ENCODE measurements around the gene GATD1. TPM values are rescaled to one million over a fixed set of nuclear protein-coding genes. Genes with fewer than 3 reads are reported as not detected.

GATD1 gene
- total and polyA plus RNA-seq, 10 of the 15 experiments (the other 5 are each of a cell fraction or from before 2014, with no cell fraction given), result 1.2 to 92.6 (median 22.3) TPM

DNA sequence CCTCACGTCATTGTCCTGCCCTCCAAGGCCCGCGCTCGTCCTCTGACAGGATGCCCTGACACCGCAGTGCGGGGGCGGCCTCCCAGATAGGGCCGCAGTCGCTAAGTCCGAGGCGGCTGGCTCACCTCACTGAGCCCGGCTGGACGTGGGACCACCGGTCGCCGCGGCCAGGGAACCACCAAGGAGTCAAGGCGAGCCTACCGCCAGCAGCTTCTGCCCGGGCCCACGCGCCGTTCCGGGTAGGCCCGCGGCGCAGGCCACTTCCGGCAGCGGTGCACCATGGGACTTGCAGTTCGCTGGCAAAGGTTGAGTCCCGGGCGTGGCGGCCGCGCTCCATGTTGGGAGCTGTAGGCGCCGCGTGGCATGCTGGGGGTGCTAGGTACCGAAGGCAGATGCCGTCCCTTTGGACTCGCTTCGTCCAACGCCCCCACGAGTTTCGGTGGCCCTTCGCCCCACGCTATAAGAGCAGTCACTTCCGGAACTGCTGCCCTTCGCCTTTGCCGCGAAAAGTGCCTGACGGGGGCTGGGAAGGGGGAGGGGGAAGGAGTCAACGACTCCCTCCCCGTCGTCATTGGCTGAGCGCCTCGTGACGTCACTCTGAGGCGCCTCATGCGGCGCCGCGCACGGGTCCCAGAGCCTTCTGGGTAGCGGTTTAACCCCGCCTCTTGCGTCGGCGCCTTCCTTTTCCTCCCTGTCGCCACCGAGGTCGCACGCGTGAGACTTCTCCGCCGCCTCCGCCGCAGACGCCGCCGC is 32.2 kb upstream of the GATD1 start, which contains the start of gene RPLP2 (continued):
- TF ChIP-seq, protein P1, sequence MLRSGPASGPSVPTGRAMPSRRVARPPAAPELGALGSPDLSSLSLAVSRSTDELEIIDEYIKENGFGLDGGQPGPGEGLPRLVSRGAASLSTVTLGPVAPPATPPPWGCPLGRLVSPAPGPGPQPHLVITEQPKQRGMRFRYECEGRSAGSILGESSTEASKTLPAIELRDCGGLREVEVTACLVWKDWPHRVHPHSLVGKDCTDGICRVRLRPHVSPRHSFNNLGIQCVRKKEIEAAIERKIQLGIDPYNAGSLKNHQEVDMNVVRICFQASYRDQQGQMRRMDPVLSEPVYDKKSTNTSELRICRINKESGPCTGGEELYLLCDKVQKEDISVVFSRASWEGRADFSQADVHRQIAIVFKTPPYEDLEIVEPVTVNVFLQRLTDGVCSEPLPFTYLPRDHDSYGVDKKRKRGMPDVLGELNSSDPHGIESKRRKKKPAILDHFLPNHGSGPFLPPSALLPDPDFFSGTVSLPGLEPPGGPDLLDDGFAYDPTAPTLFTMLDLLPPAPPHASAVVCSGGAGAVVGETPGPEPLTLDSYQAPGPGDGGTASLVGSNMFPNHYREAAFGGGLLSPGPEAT (IDR thresholded peaks at IDR 0.05; ENCODE audit: low read depth), result peak; percentile 86
- TF ChIP-seq MTA3 (IDR thresholded peaks at IDR 0.05; ENCODE audit: borderline replicate concordance, low read length), result no peak
- peak; percentile 99 for TF ChIP-seq CREB1 (IDR thresholded peaks at IDR 0.05; ENCODE audit: low read depth)
- no peak for TF ChIP-seq JUNB (IDR thresholded peaks at IDR 0.05)
- TF ChIP-seq, protein P2, sequence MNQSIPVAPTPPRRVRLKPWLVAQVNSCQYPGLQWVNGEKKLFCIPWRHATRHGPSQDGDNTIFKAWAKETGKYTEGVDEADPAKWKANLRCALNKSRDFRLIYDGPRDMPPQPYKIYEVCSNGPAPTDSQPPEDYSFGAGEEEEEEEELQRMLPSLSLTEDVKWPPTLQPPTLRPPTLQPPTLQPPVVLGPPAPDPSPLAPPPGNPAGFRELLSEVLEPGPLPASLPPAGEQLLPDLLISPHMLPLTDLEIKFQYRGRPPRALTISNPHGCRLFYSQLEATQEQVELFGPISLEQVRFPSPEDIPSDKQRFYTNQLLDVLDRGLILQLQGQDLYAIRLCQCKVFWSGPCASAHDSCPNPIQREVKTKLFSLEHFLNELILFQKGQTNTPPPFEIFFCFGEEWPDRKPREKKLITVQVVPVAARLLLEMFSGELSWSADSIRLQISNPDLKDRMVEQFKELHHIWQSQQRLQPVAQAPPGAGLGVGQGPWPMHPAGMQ (IDR thresholded peaks at IDR 0.05; ENCODE audit: borderline replicate concordance), result no peak
- TF ChIP-seq BHLHE40 (IDR thresholded peaks at IDR 0.05; ENCODE audit: borderline replicate concordance in 1 of 2, low read depth in 2 of 2, low read length in 1 of 2), result peak; percentile 90 to 95
- TF ChIP-seq TAF1 (IDR thresholded peaks at IDR 0.05; ENCODE audit: borderline replicate concordance, low read depth, low read length), result peak; percentile 97
- TF ChIP-seq BRCA1 (IDR thresholded peaks at IDR 0.05; ENCODE audit: low read depth, low read length), result peak; percentile 39
- TF ChIP-seq HDAC6 (IDR thresholded peaks at IDR 0.05; ENCODE audit: unreplicated experiment), result no peak
- TF ChIP-seq, protein P3, sequence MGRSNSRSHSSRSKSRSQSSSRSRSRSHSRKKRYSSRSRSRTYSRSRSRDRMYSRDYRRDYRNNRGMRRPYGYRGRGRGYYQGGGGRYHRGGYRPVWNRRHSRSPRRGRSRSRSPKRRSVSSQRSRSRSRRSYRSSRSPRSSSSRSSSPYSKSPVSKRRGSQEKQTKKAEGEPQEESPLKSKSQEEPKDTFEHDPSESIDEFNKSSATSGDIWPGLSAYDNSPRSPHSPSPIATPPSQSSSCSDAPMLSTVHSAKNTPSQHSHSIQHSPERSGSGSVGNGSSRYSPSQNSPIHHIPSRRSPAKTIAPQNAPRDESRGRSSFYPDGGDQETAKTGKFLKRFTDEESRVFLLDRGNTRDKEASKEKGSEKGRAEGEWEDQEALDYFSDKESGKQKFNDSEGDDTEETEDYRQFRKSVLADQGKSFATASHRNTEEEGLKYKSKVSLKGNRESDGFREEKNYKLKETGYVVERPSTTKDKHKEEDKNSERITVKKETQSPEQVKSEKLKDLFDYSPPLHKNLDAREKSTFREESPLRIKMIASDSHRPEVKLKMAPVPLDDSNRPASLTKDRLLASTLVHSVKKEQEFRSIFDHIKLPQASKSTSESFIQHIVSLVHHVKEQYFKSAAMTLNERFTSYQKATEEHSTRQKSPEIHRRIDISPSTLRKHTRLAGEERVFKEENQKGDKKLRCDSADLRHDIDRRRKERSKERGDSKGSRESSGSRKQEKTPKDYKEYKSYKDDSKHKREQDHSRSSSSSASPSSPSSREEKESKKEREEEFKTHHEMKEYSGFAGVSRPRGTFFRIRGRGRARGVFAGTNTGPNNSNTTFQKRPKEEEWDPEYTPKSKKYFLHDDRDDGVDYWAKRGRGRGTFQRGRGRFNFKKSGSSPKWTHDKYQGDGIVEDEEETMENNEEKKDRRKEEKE (IDR thresholded peaks at IDR 0.05), result no peak
- TF ChIP-seq JUND (IDR thresholded peaks at IDR 0.05; ENCODE audit: low read depth, low read length), result peak; percentile 53; the same call in 1 of the 2 replicates
- TF ChIP-seq POLR2A (IDR thresholded peaks at IDR 0.05; ENCODE audit: low read depth, low read length), result peak; percentile 89
- no peak for TF ChIP-seq ZSCAN29 (IDR thresholded peaks at IDR 0.05)
- TF ChIP-seq SREBF1 (IDR thresholded peaks at IDR 0.05; ENCODE audit: low read length), result peak; percentile 29
- TF ChIP-seq, protein P4, sequence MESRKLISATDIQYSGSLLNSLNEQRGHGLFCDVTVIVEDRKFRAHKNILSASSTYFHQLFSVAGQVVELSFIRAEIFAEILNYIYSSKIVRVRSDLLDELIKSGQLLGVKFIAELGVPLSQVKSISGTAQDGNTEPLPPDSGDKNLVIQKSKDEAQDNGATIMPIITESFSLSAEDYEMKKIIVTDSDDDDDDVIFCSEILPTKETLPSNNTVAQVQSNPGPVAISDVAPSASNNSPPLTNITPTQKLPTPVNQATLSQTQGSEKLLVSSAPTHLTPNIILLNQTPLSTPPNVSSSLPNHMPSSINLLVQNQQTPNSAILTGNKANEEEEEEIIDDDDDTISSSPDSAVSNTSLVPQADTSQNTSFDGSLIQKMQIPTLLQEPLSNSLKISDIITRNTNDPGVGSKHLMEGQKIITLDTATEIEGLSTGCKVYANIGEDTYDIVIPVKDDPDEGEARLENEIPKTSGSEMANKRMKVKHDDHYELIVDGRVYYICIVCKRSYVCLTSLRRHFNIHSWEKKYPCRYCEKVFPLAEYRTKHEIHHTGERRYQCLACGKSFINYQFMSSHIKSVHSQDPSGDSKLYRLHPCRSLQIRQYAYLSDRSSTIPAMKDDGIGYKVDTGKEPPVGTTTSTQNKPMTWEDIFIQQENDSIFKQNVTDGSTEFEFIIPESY (IDR thresholded peaks at IDR 0.05), result no peak
- peak; percentile 83 for TF ChIP-seq TARDBP (IDR thresholded peaks at IDR 0.05; ENCODE audit: borderline replicate concordance)
- TF ChIP-seq GABPA (IDR thresholded peaks at IDR 0.05; ENCODE audit: low read depth), result peak; percentile 92
- no peak for TF ChIP-seq ZBED1 (IDR thresholded peaks at IDR 0.05; ENCODE audit: borderline replicate concordance)
- peak; percentile 99 for TF ChIP-seq IKZF1 (conservative IDR thresholded peaks at IDR 0.05)
- no peak for TF ChIP-seq ZNF24 (IDR thresholded peaks at IDR 0.05)
- TF ChIP-seq, protein P5, sequence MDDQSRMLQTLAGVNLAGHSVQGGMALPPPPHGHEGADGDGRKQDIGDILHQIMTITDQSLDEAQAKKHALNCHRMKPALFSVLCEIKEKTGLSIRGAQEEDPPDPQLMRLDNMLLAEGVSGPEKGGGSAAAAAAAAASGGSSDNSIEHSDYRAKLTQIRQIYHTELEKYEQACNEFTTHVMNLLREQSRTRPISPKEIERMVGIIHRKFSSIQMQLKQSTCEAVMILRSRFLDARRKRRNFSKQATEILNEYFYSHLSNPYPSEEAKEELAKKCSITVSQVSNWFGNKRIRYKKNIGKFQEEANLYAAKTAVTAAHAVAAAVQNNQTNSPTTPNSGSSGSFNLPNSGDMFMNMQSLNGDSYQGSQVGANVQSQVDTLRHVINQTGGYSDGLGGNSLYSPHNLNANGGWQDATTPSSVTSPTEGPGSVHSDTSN (IDR thresholded peaks at IDR 0.05; ENCODE audit: insufficient replicate concordance, low read depth, low read length), result peak; percentile 42

Data from GM12878 (cell line).